Activated naive CD8-positive, alpha-beta T cell treated with anti-CD3 and anti-CD28 coated beads for 36 hours (primary cell): ENCODE data around the gene CPNE7. TPM values are rescaled to one million over a fixed set of nuclear protein-coding genes. Genes with fewer than 3 reads are reported as not detected.
A peak's percentile ranks its signal among the peaks of the same experiment; 100 is the strongest.
"Not testable (repeated sequence)": the region's sequence is repeated elsewhere in the genome, so short reads cannot be mapped to it uniquely, and the experiment has no call there.

Experiments used
- DNase-seq: peaks from one replicate; pipeline ENCODE4 v3.0.0; 2021
- H3K27ac Mint-ChIP-seq: one replicate; pipeline ENCODE4 v1.8.0; 2022; ENCODE audit warnings: mild to moderate bottlenecking, moderate library complexity, mixed read lengths
- H3K27me3 Mint-ChIP-seq: one replicate; pipeline ENCODE4 v1.8.0; 2022; ENCODE audit warnings: mild to moderate bottlenecking, mixed read lengths
- H3K36me3 Mint-ChIP-seq: one replicate; pipeline ENCODE4 v1.8.0; 2021; ENCODE audit warnings: mild to moderate bottlenecking, mixed read lengths
- H3K4me1 Mint-ChIP-seq: one replicate; pipeline ENCODE4 v1.8.0; 2021; ENCODE audit warnings: mixed read lengths
- H3K4me3 Mint-ChIP-seq: one replicate; pipeline ENCODE4 v1.8.0; 2022; ENCODE audit warnings: mild to moderate bottlenecking, moderate library complexity, mixed read lengths
- H3K9me3 Mint-ChIP-seq: one replicate; pipeline ENCODE4 v1.8.0; 2022; ENCODE audit warnings: mixed read lengths
- total RNA-seq, 2 experiments: library from RNA; stranded (reverse); gene quantifications; one replicate each; pipeline ENCODE4 v1.2.3, GENCODE V29; 2021

CPNE7 gene
- total RNA-seq, 2 experiments from 2014 or later: 5.7 to 6.0 TPM

DNA sequence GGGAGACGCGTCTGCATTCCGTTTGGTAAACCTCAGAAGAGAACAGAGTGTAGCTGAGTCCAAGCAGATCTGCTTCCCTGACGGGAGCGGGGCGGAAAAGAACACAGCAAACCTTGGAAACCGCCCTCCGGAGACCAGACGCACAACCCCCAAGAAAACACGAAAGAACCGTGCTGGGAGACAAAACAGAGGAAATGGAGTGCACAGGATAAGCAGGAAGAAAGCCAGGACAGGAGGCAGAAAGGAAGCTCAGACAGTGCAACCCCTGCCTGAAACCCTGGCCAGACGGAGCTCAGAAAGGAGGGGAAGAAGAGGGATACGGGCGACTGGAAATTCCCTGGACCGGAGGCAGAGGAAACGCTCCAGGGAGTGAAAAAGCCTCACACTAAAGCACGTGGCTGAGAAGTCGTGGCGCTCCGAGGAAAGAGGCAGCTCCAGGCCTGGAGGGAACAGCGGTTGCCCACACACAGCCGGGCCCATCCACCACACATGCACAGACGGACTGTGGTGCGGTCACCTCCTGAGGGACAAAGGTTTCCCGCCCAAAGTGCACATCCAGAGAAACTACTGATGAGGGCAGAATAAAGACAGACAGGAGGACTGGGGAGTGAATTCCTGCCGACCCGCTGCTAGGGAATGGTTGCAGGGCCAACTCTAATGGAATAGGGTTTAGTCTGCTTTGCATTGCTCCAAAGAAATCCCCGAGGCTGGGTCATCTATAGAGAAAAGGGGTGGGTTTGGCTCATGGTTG lies 48.1 kb downstream of the CPNE7 start:
- H3K4me1 Mint-ChIP-seq: no peaks in the 10 kb centered on the region
- H3K36me3 Mint-ChIP-seq: no peaks in the 10 kb centered on the region
- H3K27ac Mint-ChIP-seq: no peak overlapping the region
- peaks cover 30% of the 10 kb centered on the region for H3K27me3 Mint-ChIP-seq
- no peaks in the 10 kb centered on the region for H3K9me3 Mint-ChIP-seq
- no peak overlapping the region for H3K4me3 Mint-ChIP-seq
- no peak for DNase-seq

DNA sequence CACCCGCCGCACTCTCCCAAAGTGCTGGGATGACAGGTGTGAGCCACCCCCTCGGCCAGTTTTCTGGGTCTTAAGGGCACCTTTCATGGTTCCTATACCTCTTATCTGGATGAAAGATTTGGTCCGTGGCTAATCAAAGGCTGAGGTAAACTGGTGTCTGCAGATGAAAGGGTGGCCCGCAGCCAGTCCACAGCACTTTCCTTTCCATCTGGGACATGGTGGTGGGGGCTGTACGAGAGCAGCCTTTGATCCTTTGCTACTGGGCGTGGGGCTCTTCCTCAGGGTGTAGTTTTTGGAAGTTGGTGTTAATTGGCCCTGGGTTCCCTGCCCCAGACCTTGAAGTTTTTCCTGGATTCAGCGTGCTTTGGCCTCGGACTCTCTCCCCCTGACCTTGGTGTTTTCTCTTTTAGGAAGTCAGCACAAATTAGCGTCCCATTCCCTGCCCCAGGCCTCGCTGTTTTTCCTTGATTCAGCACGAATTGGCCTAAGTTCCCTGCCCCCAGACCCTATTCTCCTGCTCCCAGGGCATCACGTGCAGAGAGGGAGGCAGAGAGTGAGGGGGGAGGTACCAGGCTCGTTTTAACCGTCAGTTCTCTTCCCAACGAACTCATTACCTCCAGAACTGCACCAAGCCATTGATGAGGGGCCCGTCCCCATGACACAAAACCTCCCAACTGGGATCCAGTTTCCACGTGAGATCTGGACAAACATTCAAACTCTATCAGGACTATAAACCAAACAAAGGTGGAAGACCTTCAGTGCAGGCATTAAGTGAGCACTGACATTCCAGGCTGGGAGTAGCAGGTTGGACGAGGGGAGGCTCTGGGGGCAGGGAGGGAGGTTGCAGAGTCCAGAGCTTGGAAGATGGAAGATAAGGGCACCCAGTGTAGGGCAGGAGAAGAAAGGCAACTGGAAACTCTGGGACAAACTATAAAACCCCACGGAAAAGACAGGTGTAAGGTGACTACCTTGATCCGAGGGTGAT lies 49.5 kb downstream of the CPNE7 start:
- Mint-ChIP-seq H3K27me3 (peaks cover 30% of the 10 kb centered on the region), H3K9me3 (no peaks in the 10 kb centered on the region), H3K4me3 (no peak overlapping the region), H3K4me1 (no peaks in the 10 kb centered on the region), H3K36me3 (no peaks in the 10 kb centered on the region), H3K27ac (no peak overlapping the region)
- DNase-seq: no peak

DNA sequence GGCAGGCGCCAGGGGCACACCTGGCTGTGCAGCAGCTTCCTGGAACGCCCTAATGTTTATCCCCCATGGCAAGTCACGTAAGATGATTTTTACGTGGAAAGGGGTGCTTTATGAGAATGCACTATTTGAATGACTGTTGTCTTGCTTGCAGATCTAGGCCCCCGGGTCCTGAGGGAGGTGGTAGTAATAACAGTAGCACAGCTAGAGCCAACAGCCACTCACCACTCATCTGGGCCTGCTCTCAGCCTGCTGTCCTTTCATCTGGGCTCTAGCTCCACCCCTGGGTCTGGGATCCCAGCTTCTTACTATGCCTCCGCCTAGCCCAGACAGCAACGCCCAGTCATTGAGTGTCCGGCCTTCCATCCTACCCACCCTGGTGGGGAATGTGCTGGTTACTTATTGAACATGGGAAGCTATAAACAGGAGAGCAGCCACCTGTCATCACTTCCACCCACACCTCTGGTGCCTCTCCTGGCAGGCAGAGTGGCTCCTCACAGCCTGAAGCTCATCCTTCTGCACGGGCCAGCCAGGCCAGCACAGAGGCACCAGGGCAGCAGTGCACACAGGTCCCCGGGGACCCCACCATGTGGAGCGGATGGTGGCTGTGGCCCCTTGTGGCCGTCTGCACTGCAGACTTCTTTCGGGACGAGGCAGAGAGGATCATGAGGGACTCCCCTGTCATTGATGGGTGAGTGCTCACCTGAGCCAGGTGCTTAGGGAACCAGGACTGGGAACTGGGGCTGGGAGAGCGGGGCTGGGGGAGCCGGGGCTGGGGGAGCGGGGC lies 54.5 kb downstream of the CPNE7 start:
- Mint-ChIP-seq H3K36me3 (no peaks in the 10 kb centered on the region), H3K9me3 (no peaks in the 10 kb centered on the region), H3K4me3 (no peak overlapping the region), H3K4me1 (no peaks in the 10 kb centered on the region), H3K27me3 (peaks cover 2% of the 10 kb centered on the region), H3K27ac (no peak overlapping the region)
- DNase-seq: no peak

DNA sequence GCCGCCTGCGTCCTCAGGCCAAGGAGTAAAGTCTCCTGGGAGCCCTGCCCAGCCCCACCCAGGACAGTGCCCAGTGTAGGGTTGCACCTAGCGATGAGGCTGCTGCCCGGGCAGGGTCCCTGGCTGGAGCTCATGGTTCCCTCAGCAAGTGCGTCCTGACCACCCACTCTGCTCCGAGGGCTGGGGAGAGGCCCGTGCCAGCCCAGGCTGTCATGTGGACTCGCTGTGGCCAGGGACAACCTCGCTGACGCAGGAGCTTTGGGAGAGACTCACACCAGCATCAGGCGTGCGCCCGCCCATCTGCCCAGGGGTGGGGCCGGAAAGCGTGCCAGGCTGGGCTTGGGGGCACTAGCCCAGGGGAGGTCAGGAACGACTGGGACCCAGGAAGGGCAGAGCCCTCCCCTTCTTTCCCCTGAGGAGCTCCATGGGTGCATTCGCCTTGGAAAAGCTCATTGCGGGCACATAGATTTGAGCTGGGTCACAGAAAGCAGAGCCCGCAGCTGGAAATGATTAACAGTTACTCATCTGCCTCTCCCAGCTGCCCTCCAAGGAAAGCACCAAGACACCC lies 57.6 kb downstream of the CPNE7 start:
- H3K36me3 Mint-ChIP-seq: no peaks in the 10 kb centered on the region
- no peaks in the 10 kb centered on the region for H3K4me1 Mint-ChIP-seq
- H3K27ac Mint-ChIP-seq: no peak overlapping the region
- H3K4me3 Mint-ChIP-seq: no peak overlapping the region
- peaks cover 9% of the 10 kb centered on the region for H3K27me3 Mint-ChIP-seq
- no peaks in the 10 kb centered on the region for H3K9me3 Mint-ChIP-seq
- DNase-seq: no peak

DNA sequence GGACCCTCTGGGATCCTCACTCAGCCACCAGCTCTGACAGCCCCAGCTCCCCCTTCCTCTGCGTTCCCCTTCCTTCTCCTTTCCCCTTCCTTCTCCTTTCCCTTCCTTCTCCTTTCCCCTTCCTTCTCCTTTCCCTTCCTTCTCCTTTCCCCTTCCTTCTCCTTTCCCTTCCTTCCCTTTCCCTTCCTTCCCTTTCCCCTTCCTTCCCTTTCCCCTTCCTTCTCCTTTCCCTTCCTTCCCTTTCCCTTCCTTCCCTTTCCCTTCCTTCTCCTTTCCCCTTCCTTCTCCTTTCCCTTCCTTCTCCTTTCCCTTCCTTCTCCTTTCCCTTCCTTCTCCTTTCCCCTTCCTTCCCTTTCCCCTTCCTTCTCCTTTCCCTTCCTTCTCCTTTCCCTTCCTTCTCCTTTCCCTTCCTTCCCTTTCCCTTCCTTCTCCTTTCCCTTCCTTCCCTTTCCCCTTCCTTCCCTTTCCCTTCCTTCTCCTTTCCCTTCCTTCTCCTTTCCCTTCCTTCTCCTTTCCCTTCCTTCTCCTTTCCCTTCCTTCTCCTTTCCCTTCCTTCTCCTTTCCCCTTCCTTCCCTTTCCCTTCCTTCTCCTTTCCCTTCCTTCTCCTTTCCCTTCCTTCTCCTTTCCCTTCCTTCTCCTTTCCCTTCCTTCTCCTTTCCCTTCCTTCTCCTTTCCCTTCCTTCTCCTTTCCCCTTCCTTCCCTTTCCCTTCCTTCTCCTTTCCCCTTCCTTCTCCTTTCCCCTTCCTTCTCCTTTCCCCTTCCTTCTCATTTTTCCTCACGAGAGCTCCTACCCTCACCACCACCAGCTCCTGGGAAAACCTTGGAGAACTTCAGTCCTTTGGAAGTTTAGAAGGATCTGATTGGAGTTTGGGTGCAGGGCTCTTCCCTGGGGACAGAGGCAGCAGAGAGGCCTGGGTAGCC lies 59.2 kb downstream of the CPNE7 start:
- H3K27ac Mint-ChIP-seq, H3K27me3 Mint-ChIP-seq, DNase-seq, H3K4me1 Mint-ChIP-seq, H3K36me3 Mint-ChIP-seq, H3K9me3 Mint-ChIP-seq, H3K4me3 Mint-ChIP-seq: not testable (repeated sequence)

DNA sequence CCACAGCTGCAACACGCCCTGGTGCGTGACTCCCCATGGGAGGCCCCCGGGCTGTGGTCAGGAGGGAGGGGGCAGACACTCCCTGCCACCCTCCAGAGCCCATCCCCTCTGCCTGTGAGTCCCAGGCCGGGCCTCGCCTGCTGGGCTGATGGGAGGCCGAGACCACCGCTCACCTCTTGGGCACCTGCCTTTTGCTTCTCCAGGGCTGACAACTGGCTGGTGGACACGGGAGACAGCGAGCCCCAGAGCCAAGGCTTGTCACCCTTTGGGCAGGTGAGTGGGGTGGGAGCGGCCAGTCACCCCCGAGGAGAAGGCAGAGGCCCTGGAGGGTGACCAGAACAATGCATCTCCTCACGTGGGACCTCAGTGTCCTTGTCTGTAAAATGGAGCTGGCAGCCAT lies 61.1 kb downstream of the CPNE7 start:
- H3K36me3 Mint-ChIP-seq: no peaks in the 10 kb centered on the region
- peaks cover 6% of the 10 kb centered on the region for H3K4me1 Mint-ChIP-seq
- H3K4me3 Mint-ChIP-seq: no peak overlapping the region
- H3K9me3 Mint-ChIP-seq: no peaks in the 10 kb centered on the region
- peaks cover 9% of the 10 kb centered on the region for H3K27me3 Mint-ChIP-seq
- DNase-seq: no peak
- H3K27ac Mint-ChIP-seq: no peak overlapping the region

DNA sequence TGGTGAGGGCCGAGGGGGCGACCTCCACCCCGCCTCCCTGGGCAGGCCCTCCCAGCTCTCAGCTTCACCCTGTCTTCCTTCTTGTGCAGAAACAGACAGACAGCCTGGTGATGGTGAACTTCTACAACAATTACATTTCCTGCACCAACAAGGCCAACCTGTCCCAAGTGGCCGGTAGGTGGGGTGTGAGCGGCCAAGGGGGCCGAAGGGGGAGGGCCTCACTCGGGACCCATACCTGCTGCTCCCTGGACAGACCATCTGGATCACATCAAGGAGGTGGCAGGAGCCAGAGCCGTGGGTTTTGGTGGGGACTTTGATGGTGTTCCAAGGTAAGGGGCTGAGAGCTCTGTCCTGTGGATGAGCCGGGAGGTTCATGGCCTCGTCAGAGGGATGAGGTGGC lies 61.8 kb downstream of the CPNE7 start:
- no peak for DNase-seq
- H3K4me1 Mint-ChIP-seq: peaks cover 6% of the 10 kb centered on the region
- no peaks in the 10 kb centered on the region for H3K36me3 Mint-ChIP-seq
- H3K9me3 Mint-ChIP-seq: no peaks in the 10 kb centered on the region
- peaks cover 9% of the 10 kb centered on the region for H3K27me3 Mint-ChIP-seq
- no peak overlapping the region for H3K4me3 Mint-ChIP-seq
- no peak overlapping the region for H3K27ac Mint-ChIP-seq

DNA sequence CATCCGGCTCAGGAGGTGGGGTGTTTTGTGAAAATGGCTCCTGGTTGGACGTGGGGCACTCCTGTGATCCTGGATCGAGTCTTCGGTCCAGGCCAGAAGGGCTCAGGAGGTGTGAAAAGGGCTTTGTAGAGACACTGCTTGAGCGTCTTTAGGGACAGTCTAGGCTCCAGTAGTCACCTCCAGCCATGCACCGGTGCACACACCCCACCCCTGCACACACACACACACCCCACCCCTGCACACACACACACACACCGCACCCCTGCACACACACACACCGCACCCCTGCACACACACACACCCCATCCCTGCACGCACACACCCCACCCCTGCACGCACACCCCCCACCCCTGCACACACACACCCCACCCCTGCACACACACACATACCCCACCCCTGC lies 62.9 kb downstream of the CPNE7 start:
- Mint-ChIP-seq H3K9me3 (no peaks in the 10 kb centered on the region), H3K27me3 (peaks cover 9% of the 10 kb centered on the region), H3K4me3 (no peak overlapping the region), H3K36me3 (no peaks in the 10 kb centered on the region), H3K27ac (no peak overlapping the region), H3K4me1 (peaks cover 6% of the 10 kb centered on the region)
- no peak for DNase-seq

DNA sequence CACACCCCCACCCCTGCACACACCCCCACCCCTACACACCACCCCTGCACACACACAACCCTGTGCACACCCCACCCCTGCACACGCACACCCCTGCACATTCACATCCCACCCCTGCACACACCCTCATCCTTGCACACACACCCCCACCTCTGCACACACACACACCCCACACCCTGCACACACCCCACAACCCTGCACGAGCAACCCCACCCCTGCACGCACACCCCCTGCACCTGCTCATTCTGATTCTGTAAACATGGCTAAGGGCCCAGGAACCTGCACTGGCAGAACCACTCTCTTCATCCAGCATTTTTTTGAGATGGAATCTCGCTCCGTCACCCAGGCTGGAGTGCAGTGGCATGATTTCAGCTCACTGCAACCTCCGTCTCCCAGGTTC lies 63.8 kb downstream of the CPNE7 start:
- Mint-ChIP-seq H3K27me3 (peaks cover 9% of the 10 kb centered on the region), H3K9me3 (no peaks in the 10 kb centered on the region), H3K4me3 (no peak overlapping the region), H3K36me3 (no peaks in the 10 kb centered on the region), H3K4me1 (peaks cover 6% of the 10 kb centered on the region), H3K27ac (no peak overlapping the region)
- DNase-seq: no peak

DNA sequence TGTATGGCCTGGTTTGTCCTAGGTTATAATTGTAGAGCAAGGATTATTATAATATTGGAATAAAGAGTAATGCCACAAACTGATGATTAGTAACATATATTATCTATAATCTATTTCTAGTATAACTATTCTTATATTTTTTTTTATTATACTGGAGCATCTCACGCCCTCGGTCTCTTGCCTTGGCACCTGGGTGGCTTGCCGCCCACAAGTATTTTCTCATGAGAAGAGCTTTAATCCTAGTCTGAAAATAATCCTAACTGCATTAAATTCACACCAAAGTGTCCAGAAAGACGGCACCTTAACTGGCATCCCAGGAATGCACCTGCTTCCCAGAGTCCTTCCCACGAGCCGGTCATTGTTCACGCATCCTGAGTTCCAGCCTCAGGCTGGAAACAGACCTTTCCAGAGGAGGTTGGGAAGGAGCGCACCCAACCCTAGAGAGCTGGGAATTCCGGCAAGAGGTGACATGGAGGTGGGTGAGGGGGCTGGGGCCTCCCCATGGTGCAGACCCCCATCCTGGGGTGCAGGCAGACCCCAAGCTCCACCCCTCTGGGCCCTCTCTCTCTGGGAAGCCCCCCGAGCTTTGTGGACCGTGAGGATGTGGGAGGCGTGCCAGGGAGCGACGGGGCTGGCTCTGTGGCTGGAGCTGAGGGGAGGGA lies 66.0 kb downstream of the CPNE7 start:
- Mint-ChIP-seq H3K4me3 (no peak overlapping the region), H3K36me3 (peaks cover 1% of the 10 kb centered on the region), H3K27ac (no peak overlapping the region), H3K4me1 (peaks cover 6% of the 10 kb centered on the region), H3K27me3 (peaks cover 5% of the 10 kb centered on the region), H3K9me3 (no peaks in the 10 kb centered on the region)
- no peak for DNase-seq

DNA sequence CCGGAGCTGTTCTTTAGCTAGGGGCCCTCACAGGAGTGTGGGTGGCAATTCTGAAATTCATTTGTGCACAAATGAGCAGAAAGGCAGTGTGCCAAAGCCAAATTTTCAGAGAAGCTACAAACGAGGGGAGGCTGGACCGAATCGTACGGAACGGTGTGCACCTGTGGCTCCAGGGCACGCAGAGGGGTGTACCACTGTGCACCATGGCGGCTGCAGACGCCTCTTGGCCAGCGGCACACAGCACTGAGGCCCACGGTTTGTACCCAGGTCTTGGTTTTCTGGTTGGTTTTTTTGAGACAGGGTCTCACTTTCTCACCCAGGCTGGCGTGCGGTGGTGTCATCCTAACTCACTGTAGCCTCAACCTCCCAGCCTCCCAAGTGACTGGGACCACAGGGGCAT lies 67.0 kb downstream of the CPNE7 start:
- no peaks in the 10 kb centered on the region for H3K9me3 Mint-ChIP-seq

DNA sequence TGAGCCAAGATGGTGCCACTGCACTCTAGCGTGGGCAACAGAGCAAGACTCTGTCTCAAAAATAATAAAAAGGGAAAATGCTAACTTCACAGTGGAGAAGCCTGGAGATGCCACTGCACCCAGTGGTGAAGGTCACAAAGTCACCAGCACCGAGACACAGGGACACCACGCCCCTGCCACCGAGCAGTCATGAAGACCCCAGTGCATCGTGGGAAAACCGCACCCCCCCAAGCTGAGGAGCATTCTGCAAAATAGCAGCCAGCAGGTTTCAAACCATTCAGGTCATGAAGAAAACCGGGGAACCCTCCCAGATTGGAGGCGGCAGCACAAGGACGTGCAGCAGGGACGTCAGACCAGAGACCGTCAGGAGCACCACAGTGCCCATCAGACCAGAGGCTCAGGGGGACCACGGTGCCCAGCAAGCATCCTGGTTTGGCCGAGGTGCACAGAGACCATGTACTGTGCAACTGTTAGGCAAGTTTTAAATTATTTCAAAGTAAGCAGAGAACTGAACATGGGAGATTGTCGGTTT lies 68.3 kb downstream of the CPNE7 start:
- H3K9me3 Mint-ChIP-seq: no peaks in the 10 kb centered on the region
- no peaks in the 10 kb centered on the region for H3K27me3 Mint-ChIP-seq
- H3K36me3 Mint-ChIP-seq: peaks cover 7% of the 10 kb centered on the region
- H3K4me1 Mint-ChIP-seq: peaks cover 6% of the 10 kb centered on the region
- no peak overlapping the region for H3K4me3 Mint-ChIP-seq
- DNase-seq: no peak
- H3K27ac Mint-ChIP-seq: peak overlapping the region; percentile 48

More for the DNA sequence above, 67.0 kb downstream of the CPNE7 start:
- peaks cover 6% of the 10 kb centered on the region for H3K4me1 Mint-ChIP-seq
- no peak overlapping the region for H3K27ac Mint-ChIP-seq
- H3K27me3 Mint-ChIP-seq: peaks cover 2% of the 10 kb centered on the region
- no peak overlapping the region for H3K4me3 Mint-ChIP-seq
- DNase-seq: no peak
- H3K36me3 Mint-ChIP-seq: peaks cover 4% of the 10 kb centered on the region

DNA sequence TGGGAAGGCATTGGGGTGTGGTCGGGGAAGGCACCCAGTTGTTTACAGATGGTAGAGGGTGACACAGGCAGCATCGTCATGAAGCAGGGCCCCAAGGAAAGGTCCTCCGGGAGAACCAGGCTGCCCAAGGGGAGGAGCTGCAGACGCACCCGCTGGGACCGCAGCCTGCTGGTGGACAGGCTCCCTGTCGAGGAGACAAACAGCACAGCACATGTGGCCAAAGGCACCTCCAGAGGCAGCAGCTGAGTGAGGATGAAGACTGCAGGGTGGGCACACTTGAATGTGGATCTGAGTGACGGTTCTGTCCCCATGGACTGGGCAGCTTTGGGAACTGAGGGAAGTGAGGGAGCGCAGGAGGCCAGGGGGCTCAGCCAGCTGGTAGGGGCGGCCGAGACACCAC lies 69.6 kb downstream of the CPNE7 start:
- H3K36me3 Mint-ChIP-seq: peaks cover 11% of the 10 kb centered on the region
- H3K27me3 Mint-ChIP-seq: no peaks in the 10 kb centered on the region
- H3K9me3 Mint-ChIP-seq: no peaks in the 10 kb centered on the region
- no peak overlapping the region for H3K4me3 Mint-ChIP-seq
- H3K27ac Mint-ChIP-seq: no peak overlapping the region
- DNase-seq: no peak
- H3K4me1 Mint-ChIP-seq: peaks cover 6% of the 10 kb centered on the region
